Activated T-cell treated with anti-CD3 and anti-CD28 coated beads for 48 hours (primary cell): Measurements from ENCODE around the gene ADH1A.
"Not testable (repeated sequence)": the region's sequence is repeated elsewhere in the genome, so short reads cannot be mapped to it uniquely, and the experiment has no call there.

ENCODE experiments used
- DNase-seq: peaks from one replicate; pipeline ENCODE4 v3.0.0-alpha.2; 2020; ENCODE audit warnings: low read depth

Gene ADH1A

DNA sequence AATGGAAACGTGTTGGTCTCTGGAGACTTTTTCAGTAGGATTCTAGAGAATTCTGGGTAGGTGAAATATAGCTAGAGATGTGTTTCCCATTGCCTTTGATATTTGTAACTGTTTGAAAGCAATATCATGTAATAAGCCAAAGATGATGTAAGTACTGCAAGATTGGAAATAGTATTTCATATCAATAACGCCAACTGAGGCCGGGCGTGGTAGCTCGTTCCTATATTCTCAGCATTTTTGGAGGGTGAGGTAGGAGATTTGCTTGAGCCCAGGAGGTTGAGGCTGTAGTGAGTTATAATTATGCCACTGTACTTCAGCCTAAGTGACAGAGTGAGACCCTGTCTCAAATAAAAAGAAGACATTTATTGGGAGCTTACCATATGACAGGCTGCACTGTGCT is 9.5 kb downstream of the ADH1A start:
- DNase-seq = no peak

DNA sequence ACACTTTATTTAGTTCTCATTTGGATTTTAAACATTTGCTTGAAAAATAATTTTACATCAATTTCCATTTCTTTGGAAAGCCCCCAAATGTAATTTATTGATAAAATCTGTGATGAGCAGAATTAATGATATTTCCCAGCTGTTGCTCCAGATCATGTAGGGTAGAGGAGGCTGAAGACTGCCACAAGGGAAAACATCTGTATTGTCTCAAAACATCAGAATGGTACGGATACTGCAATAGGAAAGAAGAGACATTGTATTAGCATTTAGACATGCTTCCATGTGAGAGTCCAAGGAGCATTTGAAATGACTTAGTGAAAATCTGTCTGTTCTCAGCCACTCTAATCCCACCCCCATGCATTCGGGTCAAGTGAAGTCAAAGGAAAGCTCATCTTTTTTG is 14.4 kb downstream of the ADH1A start:
- no peak for DNase-seq

DNA sequence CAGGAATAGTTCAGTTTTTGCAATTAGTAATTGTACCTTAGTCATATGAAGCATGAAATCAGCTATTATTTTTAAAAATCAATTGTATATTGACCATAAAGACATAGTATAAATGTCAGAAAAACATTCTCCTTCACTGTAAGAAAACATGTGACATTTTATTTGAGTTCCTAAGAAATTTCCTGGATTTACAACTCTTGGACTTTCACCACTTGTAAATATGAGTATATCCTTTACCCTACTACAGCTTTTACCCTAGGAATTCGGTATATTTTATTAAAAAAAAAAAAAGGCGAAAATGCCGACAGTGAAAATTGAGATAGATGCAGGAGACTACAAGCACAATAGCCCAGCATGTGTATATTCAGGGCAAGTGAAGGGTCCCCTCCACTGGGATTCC is 14.9 kb downstream of the ADH1A start:
- no peak for DNase-seq

- DNase-seq = no peak
Measured at GRCh38 chr4:99275050-99275449, 15.7 kb downstream of the ADH1A start.

GRCh38 chr4:99273704-99274103 is 17.1 kb downstream of the ADH1A start:
- DNase-seq = no peak

- DNase-seq = no peak
Measured at GRCh38 chr4:99264927-99265326, 25.9 kb downstream of the ADH1A start.

DNA sequence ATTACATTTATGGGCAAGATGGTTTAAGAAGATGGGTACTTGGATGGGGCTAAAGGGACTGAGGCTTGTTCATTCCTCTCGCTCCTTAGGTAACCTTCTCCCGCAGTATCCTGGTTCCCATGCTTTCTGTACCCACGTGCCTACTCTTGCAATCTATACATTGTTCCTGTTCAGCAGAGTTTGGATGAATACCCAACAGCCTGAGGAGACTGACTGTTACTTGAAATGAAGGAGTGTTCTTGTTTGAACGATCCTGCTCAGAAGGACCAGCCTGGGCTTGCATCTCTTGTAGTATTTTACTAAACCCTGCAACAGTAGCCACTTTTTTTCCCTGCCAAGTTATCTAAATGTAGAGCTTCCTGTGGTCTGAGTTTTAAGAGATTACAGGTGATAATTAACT is 38.0 kb downstream of the ADH1A start:
- DNase-seq = no peak

GRCh38 chr4:99248714-99249113 is 42.1 kb downstream of the ADH1A start:
- no peak for DNase-seq

- DNase-seq = no peak
Measured at GRCh38 chr4:99235955-99236354, 54.8 kb downstream of the ADH1A start.

DNA sequence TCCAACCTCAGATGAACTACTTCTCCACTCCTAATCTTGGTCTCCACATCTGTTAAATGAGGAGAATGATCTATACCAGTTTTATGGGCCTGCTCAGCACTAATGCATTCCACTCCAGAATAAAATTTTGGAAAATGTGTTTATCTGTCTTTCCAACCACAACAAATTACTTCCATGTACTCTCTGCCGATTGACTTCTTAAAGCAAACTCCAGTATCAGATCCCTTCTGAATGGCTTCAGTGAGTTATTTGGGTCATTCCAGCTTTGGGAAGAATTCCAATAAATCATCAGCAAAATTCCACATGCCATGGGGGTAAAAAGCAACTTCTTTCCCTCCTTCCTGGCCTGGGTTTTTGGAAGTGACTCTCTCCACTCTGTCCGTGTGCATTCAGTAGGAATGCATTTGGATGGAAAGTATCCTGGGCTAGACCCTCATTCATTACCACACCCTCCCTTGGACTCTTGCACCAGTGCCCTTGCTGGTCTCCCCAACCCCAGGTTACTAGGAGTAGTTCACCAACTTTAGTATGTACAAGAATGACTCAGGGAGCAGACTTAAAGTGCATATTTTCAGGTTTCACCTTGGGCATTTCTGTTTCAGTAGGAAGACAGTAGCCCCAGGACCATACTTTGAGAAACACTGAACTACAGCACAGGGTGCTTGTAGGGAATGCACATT is 56.3 kb downstream of the ADH1A start:
- DNase-seq = no peak

DNA sequence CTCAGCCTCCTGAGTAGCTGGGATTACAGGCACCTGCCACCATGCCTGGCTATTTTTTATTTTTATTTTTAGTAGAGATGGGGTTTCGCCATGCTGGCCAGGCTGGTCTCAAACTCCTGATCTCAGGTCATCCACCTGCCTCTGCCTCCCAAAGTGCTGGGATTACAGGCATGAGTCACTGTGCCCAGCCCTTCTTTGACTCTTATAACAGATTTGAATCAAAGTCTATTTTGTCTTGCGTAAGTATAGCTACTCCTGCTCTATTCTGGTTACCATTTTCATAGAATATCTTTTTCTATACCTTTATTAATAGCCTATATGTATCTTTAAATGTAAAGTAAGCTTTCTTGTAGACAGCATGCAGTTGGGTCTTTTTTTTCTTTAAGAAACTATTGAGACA is 57.4 kb downstream of the ADH1A start:
- DNase-seq = not testable (repeated sequence)

DNA sequence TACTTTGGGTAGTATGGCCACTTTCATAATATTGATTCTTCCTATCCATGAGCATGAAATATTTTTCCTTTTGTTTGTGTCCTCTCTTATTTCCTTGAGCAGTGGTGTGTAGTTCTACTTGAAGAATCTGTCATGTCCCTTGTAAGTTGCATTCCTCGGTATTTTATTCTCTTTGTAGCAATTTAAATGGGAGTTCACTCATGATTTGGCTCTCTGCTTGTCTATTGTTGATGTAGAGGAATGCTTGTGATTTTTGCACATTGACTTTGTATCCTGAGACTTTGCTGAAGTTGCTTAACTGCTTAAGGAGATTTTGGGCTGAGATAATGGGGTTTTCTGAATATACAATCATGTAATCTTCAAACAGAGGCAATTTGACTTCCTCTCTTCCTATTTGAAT is 62.1 kb downstream of the ADH1A start:
- not testable (repeated sequence) for DNase-seq

- DNase-seq = not testable (repeated sequence)
Measured at GRCh38 chr4:99227646-99228045, 63.1 kb downstream of the ADH1A start.
